ENCODE data around the gene COL11A1.

- TF ChIP-seq CTCF (IDR thresholded peaks at IDR 0.05) (peak; percentile 33 to 61 (median 52)), POLR2A (IDR thresholded peaks at IDR 0.05) (no peak)
Measured at GRCh38 chr1:102970496-102971078, 137.7 kb downstream of the COL11A1 start.
